GM10266 (cell line): Measurements from ENCODE around the gene ADGRG6.

ENCODE experiments used
- DNase-seq: peaks from one replicate; pipeline ENCODE4 v3.0.0; 2012; ENCODE audit errors: extremely low spot score
- CTCF ChIP-seq: IDR thresholded peaks from 2 replicates; pipeline ENCODE4 v1.5.1; 2012; ENCODE audit warnings: mild to moderate bottlenecking, low read depth; ENCODE audit not compliant: control insufficient read depth, insufficient read depth; ENCODE audit errors: missing control alignments

ADGRG6 gene

GRCh38 chr6:142408409-142408808 lies 106.6 kb downstream of the ADGRG6 start:
- no peak for DNase-seq
- no peak for TF ChIP-seq CTCF

DNA sequence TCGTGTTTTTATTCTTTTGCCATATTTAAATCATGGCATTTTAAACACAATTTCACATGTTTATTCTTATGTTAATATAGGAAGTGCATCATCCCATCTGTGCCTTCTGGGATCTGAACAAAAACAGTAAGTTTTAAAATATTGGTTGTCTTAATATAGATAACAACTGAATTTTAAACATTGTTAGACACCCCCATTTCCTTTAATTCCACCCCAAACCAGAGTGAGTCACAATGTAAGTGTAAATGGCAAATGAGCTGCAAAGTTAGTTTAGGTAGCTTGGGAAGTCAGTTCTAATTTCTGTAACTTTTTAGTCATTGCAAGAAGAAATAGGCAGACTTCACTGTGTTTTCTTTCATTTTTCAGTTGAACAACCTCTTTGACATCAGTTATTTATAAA lies 108.0 kb downstream of the ADGRG6 start:
- DNase-seq: no peak
- no peak for TF ChIP-seq CTCF

GRCh38 chr6:142411145-142411544 lies 109.3 kb downstream of the ADGRG6 start:
- TF ChIP-seq CTCF: no peak
- no peak for DNase-seq

- DNase-seq: no peak
- TF ChIP-seq CTCF: no peak
Observed at GRCh38 chr6:142412241-142412640, 110.4 kb downstream of the ADGRG6 start.

DNA sequence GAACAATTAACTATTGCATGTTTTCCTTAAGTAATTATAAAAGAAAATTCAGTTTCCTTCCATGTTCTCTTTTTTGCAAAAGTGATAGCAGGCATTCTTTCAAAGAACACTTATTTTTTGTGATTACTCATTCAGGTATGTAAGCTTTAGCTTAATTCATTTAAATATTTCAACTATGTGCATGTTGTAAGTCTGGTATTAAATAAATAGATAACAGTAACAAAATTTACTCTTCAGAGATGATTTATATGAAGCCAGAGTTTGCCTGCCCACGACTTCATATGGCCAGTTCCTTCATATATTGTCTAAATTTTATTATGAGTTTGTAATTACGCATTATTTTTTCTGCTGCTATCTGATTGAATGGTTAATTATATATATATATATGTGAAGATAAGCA lies 110.9 kb downstream of the ADGRG6 start:
- TF ChIP-seq CTCF: no peak
- DNase-seq: no peak

- TF ChIP-seq CTCF: no peak
- no peak for DNase-seq
Observed at GRCh38 chr6:142413111-142413510, 111.3 kb downstream of the ADGRG6 start.

DNA sequence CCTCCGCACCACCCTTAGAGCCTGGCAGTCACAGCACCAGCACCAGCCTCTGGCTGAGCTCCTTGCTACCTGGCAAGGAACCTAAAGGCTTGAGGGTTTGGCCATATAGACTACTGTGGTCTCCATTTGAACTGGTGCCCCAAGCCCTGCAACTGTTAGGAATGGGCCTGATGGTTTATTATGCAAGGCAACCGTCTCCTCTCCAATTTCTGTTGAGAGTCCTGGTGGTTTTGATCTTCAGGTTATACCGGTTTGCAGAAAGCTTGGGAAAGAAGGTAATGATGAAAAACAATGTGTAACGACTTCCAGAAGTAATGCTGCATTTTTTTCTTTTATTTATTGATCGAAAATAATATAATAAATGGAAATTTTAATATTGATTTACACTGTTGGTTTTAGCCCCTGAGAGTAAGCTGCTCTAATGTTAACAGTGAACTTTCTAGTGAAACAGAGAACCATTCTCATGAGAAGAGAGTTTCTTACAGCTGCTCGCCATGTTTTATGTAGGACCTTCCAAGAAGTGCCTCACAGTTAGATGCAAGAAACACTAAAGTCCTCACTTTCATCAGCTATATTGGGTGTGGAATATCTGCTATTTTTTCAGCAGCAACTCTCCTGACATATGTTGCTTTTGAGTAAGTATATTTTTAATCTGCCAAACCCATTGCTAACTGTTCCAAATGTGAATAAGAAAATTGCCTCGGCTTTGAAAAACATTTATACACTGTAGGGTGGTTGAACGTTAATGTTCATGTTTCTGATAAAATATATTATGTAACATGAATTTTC lies 112.8 kb downstream of the ADGRG6 start:
- TF ChIP-seq CTCF: no peak
- DNase-seq: no peak
